HG03196 (cell line): ENCODE measurements around the gene GINS2.

Experiments used
- ATAC-seq: cut with Tn5 transposase; IDR thresholded peaks from one replicate; pipeline ENCODE4 v1.9.1; 2021; ENCODE audit not compliant: unreplicated experiment

The GINS2 gene

GRCh38 chr16:85688586-85689284, at the start of gene GINS2:
Gene GINS2 (minus strand): TSS chr16:85688954. CDS start chr16:85688898, 56 bp downstream.
- peak; percentile 95 for ATAC-seq

- ATAC-seq: no peak
Observed at GRCh38 chr16:85736921-85737320, 48.2 kb upstream of the GINS2 start.

DNA sequence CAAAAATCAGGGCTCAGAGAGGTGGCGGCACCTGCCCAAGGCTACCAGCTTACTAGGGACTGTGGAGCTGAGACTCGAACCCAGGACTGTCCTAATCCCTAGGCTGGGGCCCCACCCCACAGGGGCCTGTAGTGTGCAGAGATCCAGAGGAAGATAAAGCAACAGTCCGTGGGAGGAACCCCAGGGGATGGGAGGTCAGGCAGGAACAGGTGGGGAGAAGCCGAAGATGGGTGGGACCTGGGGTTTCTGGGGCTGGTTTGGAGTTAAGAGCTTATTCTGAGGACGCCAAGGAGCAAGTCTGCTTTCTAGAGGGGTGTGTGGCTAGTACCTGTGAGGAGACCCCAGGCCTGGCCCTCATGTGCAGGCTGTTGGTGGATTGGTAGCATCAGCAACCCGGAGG, 47.2 kb upstream of the GINS2 start:
- no peak for ATAC-seq

DNA sequence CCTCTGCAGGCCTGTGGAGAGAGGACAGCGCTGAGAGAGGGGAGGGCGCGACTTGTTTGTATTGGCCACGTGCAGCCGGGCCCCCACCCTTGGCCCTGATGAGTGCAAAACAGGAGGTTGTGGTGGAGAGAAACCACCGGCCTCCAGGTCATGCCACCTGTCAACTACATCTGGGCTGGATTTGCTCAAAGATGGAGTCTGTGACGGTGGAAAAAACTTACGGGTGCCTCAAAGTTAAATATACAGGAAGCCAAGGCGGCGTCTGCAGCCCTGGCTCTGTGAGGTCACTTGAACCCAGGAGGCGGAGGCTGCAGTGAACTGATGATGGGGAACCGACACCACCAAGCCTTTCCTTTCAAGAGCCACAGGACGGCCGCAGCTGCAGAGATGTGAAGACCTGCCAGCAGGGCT, 46.5 kb upstream of the GINS2 start:
- ATAC-seq: peak; percentile 85

DNA sequence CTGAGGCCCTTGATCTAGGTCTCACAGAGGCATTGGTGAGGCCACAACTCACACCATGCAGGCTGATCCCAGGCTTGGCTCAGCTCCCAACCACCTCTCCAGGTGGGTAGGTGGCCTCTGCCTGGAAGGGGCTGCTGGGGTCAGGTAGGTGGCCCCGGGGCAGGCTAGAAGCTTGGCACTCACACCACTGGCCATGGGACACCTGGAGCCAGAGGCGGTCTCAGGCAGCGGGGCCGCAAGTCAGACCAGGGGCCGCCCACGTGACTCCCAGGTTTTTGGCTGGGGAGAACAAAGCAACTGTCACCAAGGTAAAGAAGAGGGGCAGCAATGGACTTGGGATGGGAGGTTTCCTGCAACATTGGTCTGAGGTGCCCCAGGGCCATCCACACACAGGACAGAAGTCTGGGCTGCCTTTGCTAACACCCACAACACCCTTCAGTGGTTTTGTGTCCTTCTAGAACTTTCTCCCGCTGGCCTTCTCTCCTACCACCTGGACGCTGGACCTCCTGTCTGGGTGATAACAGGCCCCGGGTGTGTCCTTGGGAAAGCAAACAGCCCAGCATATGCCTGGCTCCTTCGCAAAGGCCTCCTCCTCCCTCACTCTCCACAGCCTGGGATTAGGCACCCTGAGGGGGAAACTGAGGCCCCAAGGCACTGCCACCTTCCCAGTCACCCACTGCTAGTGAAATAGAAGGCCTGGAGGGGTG, 45.7 kb upstream of the GINS2 start:
- no peak for ATAC-seq

GRCh38 chr16:85733839-85734170, 45.1 kb upstream of the GINS2 start:
- ATAC-seq: no peak

DNA sequence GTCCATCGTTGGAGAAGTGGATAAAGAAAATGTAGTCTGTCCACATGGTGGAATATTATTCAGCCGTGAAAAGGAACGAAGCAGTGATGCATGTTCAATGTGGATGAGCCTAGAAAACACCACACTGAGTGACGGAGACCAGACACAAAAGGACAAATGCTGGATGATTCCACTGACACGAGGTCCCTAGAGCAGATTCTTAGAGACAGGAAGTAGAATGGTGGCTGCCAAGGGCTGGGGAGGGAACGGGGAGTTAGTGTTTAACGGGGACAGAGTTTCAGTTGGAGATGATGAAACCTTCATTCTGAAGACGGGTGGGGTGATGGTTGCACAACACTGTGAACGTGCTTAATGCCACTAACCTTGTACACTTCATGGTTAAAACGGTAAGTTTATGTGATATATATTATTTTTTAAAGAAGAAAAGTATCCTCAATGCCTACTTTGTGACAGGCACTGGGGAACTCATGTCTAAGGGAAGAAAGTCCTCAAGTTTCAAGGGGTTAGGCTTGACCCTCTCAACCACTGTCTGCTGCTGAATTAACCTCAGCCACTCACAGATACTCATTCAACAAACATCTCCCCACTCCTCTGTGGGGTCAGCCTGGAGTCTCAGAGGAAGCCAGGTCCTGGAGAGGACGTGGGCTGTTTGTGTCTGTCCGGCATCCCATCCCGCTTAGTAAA, 44.5 kb upstream of the GINS2 start:
- no peak for ATAC-seq

DNA sequence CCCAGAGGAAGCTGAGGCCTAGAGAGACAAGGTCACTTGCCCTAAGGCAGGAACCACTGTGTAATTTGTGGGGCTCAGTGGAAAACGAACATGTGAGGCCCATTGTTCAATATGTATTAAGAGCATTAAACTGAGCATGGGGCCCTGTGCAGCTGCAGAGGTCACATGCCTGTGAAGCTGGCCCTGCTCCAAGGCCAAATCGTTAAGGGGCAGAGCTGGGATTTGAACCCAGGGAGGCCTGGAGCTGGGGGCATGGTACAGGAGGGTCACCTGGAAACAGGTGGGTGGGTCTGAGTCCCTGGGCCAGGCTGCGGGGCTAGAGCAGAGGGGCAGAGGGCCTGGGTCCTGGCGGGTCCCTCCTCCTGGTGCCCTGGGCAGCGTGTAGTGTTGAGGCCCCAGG, 42.4 kb upstream of the GINS2 start:
- no peak for ATAC-seq

GRCh38 chr16:85730186-85730465, 41.4 kb upstream of the GINS2 start:
- ATAC-seq: no peak

DNA sequence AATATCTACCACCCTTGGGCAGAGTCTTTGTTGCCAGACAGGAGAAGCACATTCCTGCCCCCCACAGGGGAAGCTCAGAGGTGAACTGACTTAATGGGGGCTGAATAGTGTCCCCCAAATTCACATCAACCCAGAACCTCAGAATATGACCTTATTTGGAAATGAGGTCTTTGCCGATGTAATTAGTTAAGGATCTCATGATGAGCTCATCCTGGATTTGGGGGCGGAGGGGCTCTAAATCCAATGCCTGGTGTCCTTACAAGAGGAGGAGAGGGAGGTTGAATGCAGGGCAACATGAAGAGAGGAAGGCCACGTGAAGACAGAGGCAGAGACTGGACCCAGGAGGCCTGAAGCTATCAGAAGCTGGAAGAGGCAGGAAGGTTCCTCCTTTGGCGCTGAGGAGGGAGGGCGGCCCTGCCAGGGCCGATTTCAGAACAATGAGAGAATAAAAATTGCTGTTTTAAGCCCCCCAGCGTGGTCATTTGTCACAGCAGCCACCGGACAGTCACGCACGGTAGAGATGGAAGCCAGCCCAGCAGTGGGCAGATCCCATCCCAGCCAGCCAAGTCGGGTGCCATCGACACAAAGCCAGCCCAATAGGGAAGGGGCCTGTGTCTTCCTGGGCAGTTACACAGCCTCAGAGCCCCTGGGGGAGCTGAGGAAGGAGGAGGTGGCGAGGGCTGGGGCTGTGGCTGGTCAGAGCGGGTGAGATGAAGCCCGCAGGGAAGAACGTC, 40.9 kb upstream of the GINS2 start:
- ATAC-seq: no peak

DNA sequence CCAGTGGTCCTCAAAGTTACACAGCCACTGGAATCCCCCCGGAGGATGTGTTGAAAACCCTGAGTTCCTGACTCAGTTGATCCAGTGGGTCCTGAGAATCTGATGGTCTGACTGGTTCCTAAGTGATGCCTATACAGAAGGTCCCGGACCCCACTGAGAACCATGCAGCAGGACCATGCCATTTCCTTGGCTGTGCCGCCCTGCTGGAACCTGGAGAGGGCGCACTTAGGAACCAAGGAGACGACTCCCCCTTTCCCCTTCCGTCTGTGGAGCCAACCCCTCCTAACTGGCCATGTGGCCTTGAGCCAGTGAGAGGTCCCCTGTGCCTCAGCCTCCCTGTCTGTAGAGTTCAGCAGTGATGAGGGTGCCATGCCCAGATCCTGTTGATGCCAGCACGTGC, 40.1 kb upstream of the GINS2 start:
- no peak for ATAC-seq

DNA sequence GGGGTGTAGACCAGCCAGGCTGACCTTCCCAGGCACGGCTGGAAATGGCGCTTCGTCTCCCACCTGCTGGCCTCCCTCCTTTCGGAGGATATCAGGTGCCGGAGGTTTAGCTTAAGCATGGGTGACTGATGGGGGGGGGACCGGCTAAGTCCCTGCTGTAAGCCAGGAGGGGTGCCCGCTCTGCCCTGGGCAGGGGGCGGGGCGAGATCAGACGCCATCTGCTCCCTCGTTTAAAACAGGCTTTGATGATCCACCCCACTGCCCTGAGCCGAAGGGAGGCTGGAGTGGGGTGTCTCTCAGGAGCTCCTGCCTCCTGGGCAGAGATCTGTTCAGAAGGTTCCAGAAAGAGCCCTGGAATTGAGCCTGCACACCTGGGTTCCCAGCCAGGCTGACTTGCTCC, 36.2 kb upstream of the GINS2 start:
- ATAC-seq: no peak

DNA sequence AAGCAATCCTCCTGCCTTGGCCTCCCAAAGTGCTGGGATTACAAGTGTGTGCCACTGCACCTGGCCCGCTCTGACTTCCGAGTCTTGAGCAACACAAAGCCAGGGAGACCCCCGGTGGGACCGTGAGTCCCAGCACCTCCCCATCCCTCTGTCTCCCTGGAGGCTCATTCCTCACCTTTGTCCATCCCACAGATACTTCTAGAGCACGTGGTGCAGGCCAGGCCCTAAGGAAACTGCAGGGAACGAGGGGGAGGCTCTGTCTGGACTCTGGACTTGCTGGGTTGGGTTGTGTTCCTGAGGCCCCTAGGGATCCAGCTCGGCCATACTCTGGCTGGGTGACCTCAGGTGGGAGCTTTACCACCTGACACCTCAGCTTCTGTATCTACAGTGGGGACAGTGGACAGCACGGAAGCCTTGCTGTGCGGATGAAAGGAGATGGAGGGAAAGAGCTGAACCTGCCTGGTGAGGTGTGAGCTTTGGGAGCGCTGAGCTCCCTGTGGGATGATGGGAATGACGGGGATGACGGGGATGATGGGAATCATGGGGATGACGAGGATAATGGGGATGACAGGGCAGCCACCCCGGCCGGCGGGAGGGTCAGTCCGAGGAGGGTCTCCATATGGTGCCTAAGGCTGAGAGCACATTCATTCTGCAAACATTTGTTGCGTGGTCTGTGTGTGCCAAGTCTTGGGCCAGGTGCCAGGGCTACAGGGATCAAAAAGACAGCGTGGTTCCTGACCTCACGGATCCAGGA, 35.5 kb upstream of the GINS2 start:
- no peak for ATAC-seq

- ATAC-seq: no peak
Observed at GRCh38 chr16:85722128-85722893, 33.6 kb upstream of the GINS2 start.

- ATAC-seq: no peak
Observed at GRCh38 chr16:85720302-85720637, 31.5 kb upstream of the GINS2 start.

GRCh38 chr16:85719605-85720301, 31.0 kb upstream of the GINS2 start:
- ATAC-seq: no peak

GRCh38 chr16:85718682-85719081, 29.9 kb upstream of the GINS2 start:
- no peak for ATAC-seq

DNA sequence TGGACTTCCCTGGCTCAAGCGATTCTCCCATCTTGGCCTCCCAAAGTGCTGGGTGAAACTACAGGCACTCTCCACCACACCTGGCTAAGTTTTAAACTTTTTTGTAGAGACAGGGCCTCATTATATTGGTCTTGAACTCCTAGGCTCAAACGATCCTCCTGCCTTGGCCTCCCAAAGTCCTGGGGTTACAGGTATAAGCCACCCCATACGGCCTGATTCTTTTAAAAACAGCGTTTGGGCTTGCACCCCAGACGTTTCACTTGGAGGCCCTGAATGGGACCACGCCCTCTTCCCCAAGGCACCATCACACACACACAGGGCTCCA, 29.4 kb upstream of the GINS2 start:
- ATAC-seq: no peak

DNA sequence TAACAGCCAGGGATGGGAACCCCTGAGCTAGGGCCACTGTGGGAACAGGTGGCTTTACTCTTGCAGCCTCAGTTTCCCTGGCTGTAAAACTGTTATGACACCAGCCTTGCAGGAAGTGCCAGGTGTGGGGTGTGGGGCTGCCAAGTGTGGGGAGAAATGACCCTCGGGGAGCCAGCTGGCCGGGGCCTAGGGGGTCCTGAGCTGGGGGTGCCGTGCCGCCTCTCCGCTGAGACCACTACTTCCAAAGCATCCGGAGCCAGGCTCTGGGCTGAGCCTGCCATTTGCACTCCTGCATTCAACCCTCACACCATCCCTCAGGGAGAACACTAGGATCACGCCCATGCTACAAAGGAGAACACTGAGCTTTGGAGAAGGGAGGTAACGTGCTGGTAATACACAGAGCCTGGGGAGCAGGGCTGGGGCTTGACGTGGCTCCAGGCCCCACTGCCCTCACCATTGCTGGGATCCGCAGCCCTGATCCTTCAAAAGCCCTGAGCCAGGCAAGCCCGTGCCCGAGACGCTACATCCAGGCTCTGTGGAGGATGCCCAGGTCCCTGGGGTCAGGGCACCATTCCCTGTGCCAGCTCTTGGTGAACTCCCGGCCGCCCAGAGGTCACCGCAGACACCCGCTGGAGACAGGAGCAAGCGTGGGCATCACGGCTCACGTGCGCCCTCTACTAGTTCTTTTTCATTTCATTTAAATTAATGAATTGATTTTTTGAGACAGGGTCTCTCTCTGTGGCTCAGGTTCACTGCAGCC, 28.8 kb upstream of the GINS2 start:
- no peak for ATAC-seq
